Parathyroid adenoma (tissue), 2 donors: ENCODE data around the gene TRIM38.

Experiments used
- H2AFZ ChIP-seq: fragments of 300-600 bp; sonication (generic); one replicate; pipeline ENCODE4 v1.7.0; 2017; ENCODE audit warnings: antibody characterized with exemption, mild to moderate bottlenecking
- H3K27ac ChIP-seq: fragments of 300-600 bp; sonication (generic); one replicate; pipeline ENCODE4 v1.7.0; 2017
- H3K27me3 ChIP-seq: fragments of 300-600 bp; sonication (generic); one replicate; pipeline ENCODE4 v1.7.0; 2017; ENCODE audit warnings: low read length; ENCODE audit not compliant: control insufficient read depth, insufficient read depth
- H3K36me3 ChIP-seq: fragments of 300-600 bp; sonication (generic); one replicate; pipeline ENCODE4 v1.7.0; 2017; ENCODE audit warnings: low read length; ENCODE audit not compliant: control insufficient read depth, insufficient read depth
- H3K4me1 ChIP-seq: fragments of 300-600 bp; sonication (generic); one replicate; pipeline ENCODE4 v1.7.0; 2017; ENCODE audit warnings: control low read depth
- H3K4me2 ChIP-seq: fragments of 300-600 bp; sonication (generic); one replicate; pipeline ENCODE4 v1.7.0; 2017; ENCODE audit warnings: low read length
- H3K4me3 ChIP-seq: fragments of 300-600 bp; sonication (generic); one replicate; pipeline ENCODE4 v1.7.0; 2017; ENCODE audit warnings: low read depth, low read length
- H3K79me2 ChIP-seq: fragments of 300-600 bp; sonication (generic); one replicate; pipeline ENCODE4 v1.7.0; 2017; ENCODE audit warnings: control low read depth
- H3K9ac ChIP-seq: fragments of 300-600 bp; sonication (generic); one replicate; pipeline ENCODE4 v1.7.0; 2017; ENCODE audit warnings: mild to moderate bottlenecking
- H3K9me3 ChIP-seq: fragments of 300-600 bp; sonication (generic); one replicate; pipeline ENCODE4 v1.7.0; 2017; ENCODE audit warnings: low read length; ENCODE audit not compliant: control insufficient read depth
- CTCF ChIP-seq: fragments of 300-600 bp; sonication (generic); IDR thresholded peaks from one replicate; pipeline ENCODE4 v1.7.0; 2017; ENCODE audit warnings: antibody characterized with exemption, mild to moderate bottlenecking
- donor health status: primary hyperparathyroidism.

Gene TRIM38

DNA sequence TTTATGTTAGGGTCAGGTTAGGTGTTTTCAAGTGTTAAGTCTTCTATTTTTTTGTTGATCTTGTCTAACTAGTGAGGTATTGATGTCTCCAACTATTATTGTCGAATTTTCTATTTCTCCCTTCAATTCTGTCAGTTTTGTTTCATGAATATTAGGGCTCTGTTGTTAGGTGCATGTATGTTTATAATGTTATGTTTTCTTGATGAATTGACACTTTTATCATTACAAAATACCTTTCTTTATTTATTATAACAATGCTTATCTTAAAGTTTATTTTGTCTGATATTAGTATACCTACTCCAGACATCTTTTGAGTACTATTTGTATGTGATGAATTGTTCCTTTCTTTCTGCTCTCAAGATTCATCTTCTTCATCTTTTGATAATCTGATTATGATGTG, 12.9 kb upstream of the TRIM38 start:
- Histone ChIP-seq H3K36me3 (no peaks in the 10 kb centered on the region), H3K79me2 (no peaks in the 10 kb centered on the region), H3K4me1 (no peaks in the 10 kb centered on the region), H2AFZ (no peak overlapping the region), H3K9ac (no peak overlapping the region), H3K9me3 (no peaks in the 10 kb centered on the region), H3K4me3 (no peak overlapping the region), H3K27me3 (no peaks in the 10 kb centered on the region), H3K27ac (no peak overlapping the region), H3K4me2 (no peak overlapping the region)
- no peak for TF ChIP-seq CTCF

DNA sequence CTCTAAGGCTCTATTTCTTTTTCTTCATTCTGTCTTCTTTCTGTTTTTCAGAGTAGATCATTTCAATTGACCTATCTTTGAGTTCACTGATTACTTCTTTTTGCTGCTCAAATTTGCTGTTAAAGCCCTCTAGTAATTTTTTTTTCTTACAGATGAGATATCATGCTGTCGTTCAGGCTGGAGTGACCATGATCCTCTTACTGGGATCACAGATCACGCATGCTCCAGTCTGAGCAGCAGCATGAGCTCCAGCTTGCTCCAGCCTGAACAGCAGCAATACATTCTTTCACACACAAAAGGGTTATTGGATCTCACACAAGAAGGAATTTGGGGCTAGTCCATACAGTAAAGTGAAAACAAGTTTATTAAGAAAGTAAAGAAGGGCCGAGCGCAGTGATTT, 12.3 kb upstream of the TRIM38 start:
- H3K4me1 ChIP-seq, result no peaks in the 10 kb centered on the region
- H3K27me3 ChIP-seq, result no peaks in the 10 kb centered on the region
- H3K4me2 ChIP-seq, result no peak overlapping the region
- no peaks in the 10 kb centered on the region for H3K9me3 ChIP-seq
- no peak overlapping the region for H3K4me3 ChIP-seq
- H3K36me3 ChIP-seq, result no peaks in the 10 kb centered on the region
- no peak overlapping the region for H2AFZ ChIP-seq
- H3K27ac ChIP-seq, result no peak overlapping the region
- no peak overlapping the region for H3K9ac ChIP-seq
- no peaks in the 10 kb centered on the region for H3K79me2 ChIP-seq
- no peak for TF ChIP-seq CTCF

DNA sequence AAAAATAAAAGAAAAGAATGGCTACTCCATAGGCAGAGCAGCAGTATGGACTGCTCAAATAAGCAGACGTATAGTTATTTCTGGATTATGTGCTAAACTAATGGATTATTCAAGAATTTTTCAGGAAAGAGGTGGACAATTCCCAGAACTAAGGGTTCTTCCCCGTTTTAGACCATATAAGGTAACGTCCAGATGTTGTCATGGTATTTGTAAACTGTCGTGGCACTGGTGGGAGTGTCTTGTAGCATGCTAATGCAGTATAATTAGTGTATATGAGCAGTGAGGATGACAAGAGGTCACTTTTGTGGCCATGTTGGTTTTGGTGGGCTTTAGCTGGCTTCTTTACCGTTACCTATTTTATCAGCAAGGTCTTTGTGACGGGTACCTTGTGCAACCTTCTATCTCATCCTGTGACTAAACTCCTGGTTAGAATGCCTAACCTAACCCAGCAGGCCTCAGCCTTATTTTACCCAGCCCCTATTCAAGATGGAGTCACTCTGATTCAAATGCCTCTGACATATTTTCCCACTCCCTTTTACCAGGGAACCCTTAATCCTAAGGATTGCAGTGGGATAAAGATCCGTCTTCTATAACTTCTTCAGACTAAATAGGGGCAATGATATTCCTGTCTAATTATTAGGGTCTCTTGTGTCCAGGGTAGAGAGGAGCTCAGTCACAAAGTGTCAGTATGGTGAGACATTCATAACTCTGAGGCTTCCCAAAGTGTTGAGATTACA, 11.1 kb upstream of the TRIM38 start:
- Histone ChIP-seq H3K79me2 (no peaks in the 10 kb centered on the region), H3K4me2 (no peak overlapping the region)

DNA sequence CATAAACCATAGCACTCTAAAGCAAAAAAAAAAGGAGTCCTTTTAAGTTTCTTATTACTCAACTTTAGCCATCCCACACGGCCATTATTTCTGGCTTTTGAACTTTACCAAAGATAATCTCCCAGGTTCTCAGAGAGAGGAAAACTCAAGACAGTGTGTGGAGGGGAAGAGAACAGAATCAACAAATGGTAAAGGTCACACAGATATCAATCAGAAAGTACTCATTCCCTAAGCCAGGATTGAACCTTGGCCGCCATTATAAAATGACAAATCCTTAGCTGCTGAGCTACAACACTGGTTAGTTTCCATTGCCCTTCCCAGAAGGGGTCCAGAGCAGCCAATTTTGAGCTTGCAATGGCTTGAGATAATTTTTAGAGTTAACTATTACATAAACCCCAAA, 10.1 kb upstream of the TRIM38 start:
- no peak overlapping the region for H3K27ac ChIP-seq

More for the DNA sequence above, 11.1 kb upstream of the TRIM38 start:
- Histone ChIP-seq H3K9me3 (no peaks in the 10 kb centered on the region), H3K36me3 (no peaks in the 10 kb centered on the region), H3K9ac (no peak overlapping the region), H3K27me3 (no peaks in the 10 kb centered on the region), H3K4me3 (no peak overlapping the region), H2AFZ (no peak overlapping the region), H3K27ac (no peak overlapping the region), H3K4me1 (no peaks in the 10 kb centered on the region)
- TF ChIP-seq CTCF, result no peak

More for the DNA sequence above, 10.1 kb upstream of the TRIM38 start:
- no peaks in the 10 kb centered on the region for H3K27me3 ChIP-seq
- H3K4me1 ChIP-seq, result no peaks in the 10 kb centered on the region
- H3K9ac ChIP-seq, result no peak overlapping the region
- H3K79me2 ChIP-seq, result no peaks in the 10 kb centered on the region
- no peaks in the 10 kb centered on the region for H3K36me3 ChIP-seq
- H3K9me3 ChIP-seq, result no peaks in the 10 kb centered on the region
- H3K4me3 ChIP-seq, result no peak overlapping the region
- no peak overlapping the region for H2AFZ ChIP-seq
- H3K4me2 ChIP-seq, result no peak overlapping the region
- no peak for TF ChIP-seq CTCF
